ENCODE measurements around the gene CNTNAP2.

DNA sequence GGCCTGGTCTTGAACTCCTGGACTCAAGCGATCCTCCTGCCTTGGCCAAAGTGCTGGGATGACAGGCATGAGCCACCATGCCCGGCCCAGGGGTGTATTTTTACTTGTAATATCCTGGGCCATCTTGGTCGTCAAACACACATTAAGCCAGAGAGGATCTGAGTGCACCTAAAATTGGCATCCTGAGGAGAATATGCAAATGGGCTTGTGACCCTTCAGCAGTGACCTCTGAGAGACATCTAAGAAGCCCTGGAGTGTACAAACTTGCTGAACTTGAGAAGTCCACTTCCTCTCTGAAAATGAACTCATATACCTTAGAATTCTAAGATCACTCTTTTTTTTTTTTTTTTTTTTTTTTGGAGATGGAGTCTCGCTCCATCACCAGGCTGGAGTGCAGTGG lies 2102.0 kb downstream of the CNTNAP2 start:
- TF ChIP-seq POLR2A (IDR thresholded peaks at IDR 0.05) = no peak
- TF ChIP-seq, protein P1, sequence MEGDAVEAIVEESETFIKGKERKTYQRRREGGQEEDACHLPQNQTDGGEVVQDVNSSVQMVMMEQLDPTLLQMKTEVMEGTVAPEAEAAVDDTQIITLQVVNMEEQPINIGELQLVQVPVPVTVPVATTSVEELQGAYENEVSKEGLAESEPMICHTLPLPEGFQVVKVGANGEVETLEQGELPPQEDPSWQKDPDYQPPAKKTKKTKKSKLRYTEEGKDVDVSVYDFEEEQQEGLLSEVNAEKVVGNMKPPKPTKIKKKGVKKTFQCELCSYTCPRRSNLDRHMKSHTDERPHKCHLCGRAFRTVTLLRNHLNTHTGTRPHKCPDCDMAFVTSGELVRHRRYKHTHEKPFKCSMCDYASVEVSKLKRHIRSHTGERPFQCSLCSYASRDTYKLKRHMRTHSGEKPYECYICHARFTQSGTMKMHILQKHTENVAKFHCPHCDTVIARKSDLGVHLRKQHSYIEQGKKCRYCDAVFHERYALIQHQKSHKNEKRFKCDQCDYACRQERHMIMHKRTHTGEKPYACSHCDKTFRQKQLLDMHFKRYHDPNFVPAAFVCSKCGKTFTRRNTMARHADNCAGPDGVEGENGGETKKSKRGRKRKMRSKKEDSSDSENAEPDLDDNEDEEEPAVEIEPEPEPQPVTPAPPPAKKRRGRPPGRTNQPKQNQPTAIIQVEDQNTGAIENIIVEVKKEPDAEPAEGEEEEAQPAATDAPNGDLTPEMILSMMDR (IDR thresholded peaks at IDR 0.05) = no peak

All from heart left ventricle (tissue), 13 donors.